HG02610 (cell line): Measurements from ENCODE around the gene CRPPA.
"Not testable (repeated sequence)": the region's sequence is repeated elsewhere in the genome, so short reads cannot be mapped to it uniquely, and the experiment has no call there.

Source experiments
- ATAC-seq: cut with Tn5 transposase; IDR thresholded peaks from one replicate; pipeline ENCODE4 v1.9.1; 2021; ENCODE audit warnings: mild to moderate bottlenecking, moderate library complexity; ENCODE audit not compliant: unreplicated experiment

The CRPPA gene

DNA sequence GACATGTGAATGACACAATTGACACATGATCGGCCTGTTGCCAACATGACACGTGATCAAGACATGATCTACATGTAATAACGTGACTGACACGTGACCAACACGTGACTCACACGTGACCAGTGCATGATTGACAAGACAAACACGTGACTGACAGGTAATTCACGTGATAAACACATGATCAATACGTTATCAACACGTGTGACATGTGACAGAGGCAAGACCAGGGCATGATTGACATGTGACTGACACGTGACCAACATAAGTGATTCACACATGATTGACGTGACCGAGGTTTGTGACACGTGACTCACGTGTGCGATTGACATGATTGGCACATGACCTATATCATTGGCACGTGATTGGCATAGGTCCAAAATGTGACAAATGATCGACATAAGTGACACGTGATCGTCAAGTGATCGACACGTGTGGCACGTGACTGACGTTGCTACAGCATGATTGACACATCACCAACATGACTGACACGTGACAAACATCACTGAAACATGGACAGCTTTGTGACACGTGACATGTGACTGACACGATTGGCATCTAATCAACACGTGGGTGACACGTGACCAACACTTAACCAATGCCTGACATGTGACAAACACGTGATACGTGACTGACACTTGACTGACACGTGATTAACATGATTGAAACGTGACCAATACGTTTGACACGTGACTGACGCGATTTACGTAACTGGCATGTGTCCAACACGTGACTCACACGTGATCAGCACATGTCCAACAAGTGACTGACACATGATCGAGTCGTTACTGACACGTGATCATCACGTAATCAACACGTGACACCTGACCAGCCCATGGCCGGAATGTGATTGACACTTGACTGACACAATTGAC is 23.0 kb downstream of the CRPPA start:
- no peak for ATAC-seq

DNA sequence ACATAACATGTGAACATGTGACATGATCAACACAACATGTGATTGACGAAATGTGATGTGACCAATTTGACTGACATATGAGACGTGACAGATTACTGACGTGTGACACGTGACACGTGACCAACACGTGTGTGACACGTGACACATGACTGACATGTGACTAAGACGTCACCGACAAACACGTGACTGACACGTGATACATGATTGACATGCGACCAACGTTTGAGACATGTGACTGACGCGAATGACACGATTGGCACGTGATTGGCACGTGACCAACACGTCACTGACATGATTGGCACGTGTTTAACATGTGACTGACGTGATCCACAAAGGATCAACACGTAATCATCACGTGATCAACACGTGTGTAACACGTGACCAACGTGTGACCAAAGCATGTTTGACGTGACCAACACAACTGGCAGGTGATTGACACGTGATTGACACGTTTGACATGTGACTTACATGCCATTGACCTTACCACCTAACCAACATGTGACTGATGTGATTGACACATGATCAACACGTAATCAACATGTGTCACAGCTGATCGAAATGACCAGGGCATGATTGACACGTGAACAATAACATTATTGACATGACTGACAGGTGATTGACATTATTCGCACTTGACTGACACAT is 23.7 kb downstream of the CRPPA start:
- ATAC-seq = no peak

DNA sequence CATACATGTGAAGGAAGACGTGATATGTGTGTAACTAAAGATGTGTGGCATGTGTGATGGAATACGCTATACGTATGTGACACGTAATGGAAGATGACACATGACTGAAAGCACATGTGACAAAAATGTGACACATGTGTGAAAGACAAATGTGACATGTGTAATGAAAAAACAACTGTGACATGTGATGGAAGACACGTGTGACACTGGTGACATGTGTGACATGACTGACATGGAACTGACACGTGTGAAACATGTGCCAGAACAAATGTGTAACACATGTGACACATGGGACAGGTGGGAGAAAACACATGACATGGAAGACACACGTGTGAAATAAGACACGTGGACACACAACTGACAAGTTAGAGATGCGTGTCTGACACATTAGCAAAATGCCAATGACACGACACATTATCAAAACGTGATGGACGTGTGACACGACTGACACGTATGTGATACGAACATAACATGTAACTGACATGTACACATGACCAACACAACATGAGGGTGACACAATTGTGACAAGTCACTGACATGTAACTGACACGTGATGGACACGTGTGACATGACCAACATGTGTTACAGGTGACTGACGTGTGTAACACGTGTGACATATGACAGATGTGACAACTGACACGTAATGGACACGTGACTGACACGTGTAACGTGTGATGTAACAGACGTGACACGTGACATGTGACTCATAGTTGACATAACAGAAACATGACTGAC is 24.4 kb downstream of the CRPPA start:
- no peak for ATAC-seq

DNA sequence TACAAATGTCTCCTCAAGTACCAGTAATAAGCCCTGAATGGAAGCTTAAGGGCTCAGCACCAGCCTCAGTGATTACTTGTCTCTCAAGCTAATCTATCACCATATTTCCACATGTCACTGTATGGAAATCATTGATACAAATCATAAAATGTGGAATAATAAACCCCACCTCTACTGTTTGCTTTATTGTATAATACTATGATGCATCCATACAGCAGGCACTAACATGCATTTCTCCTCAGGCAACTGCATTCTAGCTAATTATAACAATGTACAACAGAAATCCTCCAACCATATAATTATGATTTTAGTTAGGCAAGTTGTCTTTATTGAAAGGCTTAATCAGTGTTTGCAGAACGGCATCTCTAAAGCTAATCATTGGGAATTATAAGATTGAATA is 26.2 kb downstream of the CRPPA start:
- ATAC-seq = no peak

DNA sequence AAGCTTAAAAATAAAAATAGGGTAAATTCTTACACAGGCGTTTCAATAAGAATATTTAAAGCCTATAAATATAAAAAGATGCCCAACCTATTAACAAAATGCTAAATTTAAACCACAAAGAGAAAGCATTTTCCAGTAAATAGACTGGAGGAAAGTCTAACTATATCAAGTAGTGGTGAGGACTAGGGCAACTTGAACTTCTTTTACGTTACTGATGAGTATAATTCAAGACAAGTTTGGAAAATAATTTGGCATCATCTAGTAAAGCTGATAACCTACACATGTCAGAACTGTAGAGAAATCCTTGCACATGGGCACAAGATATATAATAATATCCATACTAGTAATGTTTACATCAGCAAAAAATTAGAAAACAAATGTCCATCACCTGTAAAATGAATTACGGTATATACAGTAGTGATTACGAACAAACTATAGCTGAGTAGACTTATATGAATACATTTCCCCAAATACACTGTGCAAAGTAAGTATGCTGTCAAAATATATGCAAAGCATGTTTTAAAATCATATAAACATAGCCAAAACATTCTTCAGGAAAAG is 27.4 kb downstream of the CRPPA start:
- no peak for ATAC-seq

DNA sequence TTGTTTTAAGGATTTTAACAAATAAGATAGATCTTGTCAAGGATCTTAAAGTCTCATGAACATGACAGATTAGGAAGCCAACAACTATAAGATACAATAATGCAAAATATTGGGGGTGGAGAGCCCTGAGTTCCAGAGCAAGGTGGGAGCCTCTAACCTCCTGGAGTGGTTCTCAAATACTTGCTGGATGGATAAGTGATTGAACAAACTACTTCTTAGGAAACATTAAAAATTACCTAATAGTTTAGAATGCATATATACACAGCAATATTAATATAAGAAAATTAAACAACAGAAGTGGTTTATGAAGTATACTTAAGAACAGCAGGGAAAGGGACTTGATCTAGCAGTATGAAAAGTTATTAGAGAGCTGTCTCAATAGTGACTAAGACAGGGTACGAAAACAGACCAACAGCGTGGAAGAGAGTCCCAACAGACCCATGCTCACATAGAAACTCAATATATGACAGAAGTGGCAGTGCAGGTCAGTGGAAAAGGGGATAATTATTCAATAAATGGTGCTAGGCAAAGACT is 28.3 kb downstream of the CRPPA start:
- no peak for ATAC-seq

DNA sequence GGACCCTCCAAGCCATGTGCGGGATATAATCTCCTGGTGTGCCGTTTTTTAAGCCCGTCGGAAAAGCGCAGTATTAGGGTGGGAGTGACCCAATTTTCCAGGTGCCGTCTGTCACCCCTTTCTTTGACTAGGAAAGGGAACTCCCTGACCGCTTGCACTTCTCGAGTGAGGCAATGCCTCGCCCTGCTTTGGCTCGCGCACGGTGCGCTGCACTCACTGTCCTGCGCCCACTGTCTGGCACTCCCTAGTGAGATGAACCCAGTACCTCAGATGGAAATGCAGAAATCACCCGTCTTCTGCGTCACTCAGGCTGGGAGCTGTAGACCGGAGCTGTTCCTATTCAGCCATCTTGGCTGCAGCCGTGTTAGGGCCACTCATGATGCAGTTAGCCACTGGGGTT is 37.6 kb downstream of the CRPPA start:
- not testable (repeated sequence) for ATAC-seq

DNA sequence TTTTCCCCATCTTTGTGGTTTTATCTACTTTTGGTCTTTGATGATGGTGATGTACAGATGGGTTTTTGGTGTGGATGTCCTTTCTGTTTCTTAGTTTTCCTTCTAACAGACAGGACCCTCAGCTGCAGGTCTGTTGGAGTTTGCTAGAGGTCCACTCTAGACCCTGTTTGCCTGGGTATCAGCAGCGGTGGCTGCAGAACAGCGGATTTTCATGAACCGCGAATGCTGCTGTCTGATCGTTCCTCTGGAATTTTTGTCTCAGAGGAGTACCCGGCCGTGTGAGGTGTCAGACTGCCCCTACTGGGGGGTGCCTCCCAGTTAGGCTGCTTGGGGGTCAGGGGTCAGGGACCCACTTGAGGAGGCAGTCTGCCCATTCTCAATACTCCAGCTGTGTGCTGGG is 38.2 kb downstream of the CRPPA start:
- ATAC-seq = not testable (repeated sequence)
